ENCODE measurements around the gene PLAAT3.

DNA sequence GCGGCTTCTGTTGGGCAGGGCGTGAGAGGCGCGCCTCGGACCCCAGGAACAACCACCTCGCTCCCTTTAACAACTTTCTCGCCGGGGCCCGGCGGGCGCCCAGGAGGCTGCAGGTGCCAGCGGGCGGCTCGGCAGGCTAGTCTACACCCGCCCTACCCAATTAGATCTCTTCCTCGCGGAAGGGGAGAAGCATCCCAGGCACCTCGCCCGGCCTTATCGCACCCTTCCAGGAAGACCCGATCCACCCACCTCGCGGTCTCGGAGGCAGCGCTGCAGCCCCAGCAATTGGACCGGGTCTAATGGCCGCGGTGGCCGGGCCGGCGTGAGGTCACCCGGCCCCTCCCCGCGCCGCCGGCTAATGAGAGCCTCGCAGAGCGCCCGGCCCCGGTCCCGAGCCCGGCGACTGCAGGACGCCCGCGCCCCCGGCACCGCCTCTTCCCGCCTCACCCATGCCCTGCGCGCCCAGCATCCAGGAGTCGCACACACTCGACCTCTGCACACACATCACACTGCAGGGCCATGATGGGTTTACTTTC, at the start of gene PLAAT3:
- TF ChIP-seq, protein P1, sequence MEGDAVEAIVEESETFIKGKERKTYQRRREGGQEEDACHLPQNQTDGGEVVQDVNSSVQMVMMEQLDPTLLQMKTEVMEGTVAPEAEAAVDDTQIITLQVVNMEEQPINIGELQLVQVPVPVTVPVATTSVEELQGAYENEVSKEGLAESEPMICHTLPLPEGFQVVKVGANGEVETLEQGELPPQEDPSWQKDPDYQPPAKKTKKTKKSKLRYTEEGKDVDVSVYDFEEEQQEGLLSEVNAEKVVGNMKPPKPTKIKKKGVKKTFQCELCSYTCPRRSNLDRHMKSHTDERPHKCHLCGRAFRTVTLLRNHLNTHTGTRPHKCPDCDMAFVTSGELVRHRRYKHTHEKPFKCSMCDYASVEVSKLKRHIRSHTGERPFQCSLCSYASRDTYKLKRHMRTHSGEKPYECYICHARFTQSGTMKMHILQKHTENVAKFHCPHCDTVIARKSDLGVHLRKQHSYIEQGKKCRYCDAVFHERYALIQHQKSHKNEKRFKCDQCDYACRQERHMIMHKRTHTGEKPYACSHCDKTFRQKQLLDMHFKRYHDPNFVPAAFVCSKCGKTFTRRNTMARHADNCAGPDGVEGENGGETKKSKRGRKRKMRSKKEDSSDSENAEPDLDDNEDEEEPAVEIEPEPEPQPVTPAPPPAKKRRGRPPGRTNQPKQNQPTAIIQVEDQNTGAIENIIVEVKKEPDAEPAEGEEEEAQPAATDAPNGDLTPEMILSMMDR (IDR thresholded peaks at IDR 0.05) = peak in 1 of 4 experiments; percentile 20
- peak; percentile 79 to 81 for TF ChIP-seq POLR2A (IDR thresholded peaks at IDR 0.05)
- no peak for TF ChIP-seq EP300 (IDR thresholded peaks at IDR 0.05)
- peak; percentile 89 for TF ChIP-seq POLR2AphosphoS5 (IDR thresholded peaks at IDR 0.05)
